Activated CD4-positive, alpha-beta T cell treated with anti-CD3 and anti-CD28 coated beads, Interleukin-2, amount 10 ng/mL, durations not matched to agents 7 days and 5 days (primary cell): ENCODE measurements around the gene RTN4RL2. TPM values are rescaled to one million over a fixed set of nuclear protein-coding genes. Genes with fewer than 3 reads are reported as not detected.

Experiments used
- CTCF ChIA-PET: fragments of 350-600 bp; sonication (Branson Sonifier 250); formaldehyde crosslinking; loops from one replicate; lab custom pipeline; 2021; ENCODE audit warnings: antibody characterized with exemption; lab: Charles Lee
- POLR2A ChIA-PET: fragments of 350-600 bp; sonication (Branson Sonifier 250); formaldehyde crosslinking; loops from one replicate; lab custom pipeline; 2021; ENCODE audit warnings: antibody characterized with exemption; lab: Charles Lee
- DNase-seq: peaks from one replicate; pipeline ENCODE4 v3.0.0-alpha.2; 2020
- H3K27ac Mint-ChIP-seq: one replicate; pipeline ENCODE4 v1.8.0; 2021; ENCODE audit warnings: mild to moderate bottlenecking, moderate library complexity, mixed read lengths
- H3K27me3 Mint-ChIP-seq: one replicate; pipeline ENCODE4 v1.8.0; 2021; ENCODE audit warnings: mixed read lengths
- H3K36me3 Mint-ChIP-seq: one replicate; pipeline ENCODE4 v1.8.0; 2021; ENCODE audit warnings: low read depth, mixed read lengths
- H3K4me1 Mint-ChIP-seq: one replicate; pipeline ENCODE4 v1.8.0; 2021; ENCODE audit warnings: mixed read lengths
- H3K4me3 Mint-ChIP-seq: one replicate; pipeline ENCODE4 v1.8.0; 2021; ENCODE audit warnings: mild to moderate bottlenecking, moderate library complexity, mixed read lengths
- H3K9me3 Mint-ChIP-seq: one replicate; pipeline ENCODE4 v1.8.0; 2021; ENCODE audit warnings: mixed read lengths
- total RNA-seq, 2 experiments: library from RNA; stranded (reverse); gene quantifications; one replicate each; pipeline ENCODE4 v1.2.3, GENCODE V29; 2021

The RTN4RL2 gene
- total RNA-seq, 2 experiments from 2014 or later: 0.35 TPM; not detected in 1

GRCh38 chr11:57458060-57458409, 2.3 kb upstream of the RTN4RL2 start:
- peaks cover 33% of the 10 kb centered on the region for H3K4me1 Mint-ChIP-seq
- H3K9me3 Mint-ChIP-seq: no peaks in the 10 kb centered on the region
- DNase-seq: no peak
- ChIA-PET CTCF (interaction anchor here (0.6 to 3.9 kb wide), 29 partner anchors 14 to 186 kb away, joined by 3 to 30 read pairs (median 4); partner anchors contain the start of genes SLC43A1 and UBE2L6), POLR2A (no interaction called here)
- H3K27ac Mint-ChIP-seq: no peak overlapping the region
- no peaks in the 10 kb centered on the region for H3K36me3 Mint-ChIP-seq
- H3K4me3 Mint-ChIP-seq: no peak overlapping the region
- peaks cover 53% of the 10 kb centered on the region for H3K27me3 Mint-ChIP-seq

DNA sequence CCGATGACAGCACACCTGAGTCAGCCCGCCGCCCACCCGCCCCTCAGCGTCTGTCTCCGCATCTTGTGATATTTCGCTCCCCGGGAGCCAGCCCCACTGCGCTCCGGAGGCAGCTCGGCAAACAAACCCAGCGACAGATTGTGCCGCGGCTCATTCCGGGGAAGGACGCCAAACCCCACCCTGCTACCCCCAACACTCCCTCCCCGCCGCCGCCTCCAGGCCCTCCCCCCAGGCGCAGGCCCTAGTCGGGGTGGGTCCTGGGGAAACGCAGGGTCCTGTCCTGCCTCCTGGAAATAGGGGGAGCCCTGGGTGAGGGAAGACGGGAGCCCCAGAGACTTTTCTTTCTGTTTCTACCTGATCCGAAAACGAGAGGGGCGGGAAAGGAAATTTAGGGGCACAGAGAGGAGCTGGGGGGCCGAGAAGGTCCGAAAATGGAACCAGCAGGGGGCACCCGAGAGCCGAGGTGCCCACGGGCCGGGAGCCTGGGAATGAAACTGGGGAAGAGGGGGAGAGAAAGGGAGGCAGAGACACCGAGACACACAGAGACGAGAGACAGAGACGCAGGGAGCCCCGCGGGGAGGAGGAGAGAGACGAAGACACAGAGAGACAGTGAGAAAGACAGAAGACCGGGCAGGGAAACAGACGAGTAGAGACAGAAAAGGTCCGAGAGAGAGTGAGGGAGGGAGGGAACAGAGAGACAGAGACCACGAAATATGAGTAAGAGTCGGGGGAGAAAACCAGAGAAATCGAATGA, 1.7 kb upstream of the RTN4RL2 start:
- no peaks in the 10 kb centered on the region for H3K36me3 Mint-ChIP-seq
- no peak overlapping the region for H3K27ac Mint-ChIP-seq
- ChIA-PET CTCF (interaction anchor here (0.6 to 3.9 kb wide), 24 partner anchors 13 to 140 kb away, joined by 3 to 30 read pairs (median 4); partner anchors contain the start of gene UBE2L6), POLR2A (no interaction called here)
- no peaks in the 10 kb centered on the region for H3K9me3 Mint-ChIP-seq
- peak; percentile 38 for DNase-seq
- peaks cover 33% of the 10 kb centered on the region for H3K4me1 Mint-ChIP-seq
- H3K27me3 Mint-ChIP-seq: peaks cover 52% of the 10 kb centered on the region
- H3K4me3 Mint-ChIP-seq: peak overlapping the region; percentile 43

DNA sequence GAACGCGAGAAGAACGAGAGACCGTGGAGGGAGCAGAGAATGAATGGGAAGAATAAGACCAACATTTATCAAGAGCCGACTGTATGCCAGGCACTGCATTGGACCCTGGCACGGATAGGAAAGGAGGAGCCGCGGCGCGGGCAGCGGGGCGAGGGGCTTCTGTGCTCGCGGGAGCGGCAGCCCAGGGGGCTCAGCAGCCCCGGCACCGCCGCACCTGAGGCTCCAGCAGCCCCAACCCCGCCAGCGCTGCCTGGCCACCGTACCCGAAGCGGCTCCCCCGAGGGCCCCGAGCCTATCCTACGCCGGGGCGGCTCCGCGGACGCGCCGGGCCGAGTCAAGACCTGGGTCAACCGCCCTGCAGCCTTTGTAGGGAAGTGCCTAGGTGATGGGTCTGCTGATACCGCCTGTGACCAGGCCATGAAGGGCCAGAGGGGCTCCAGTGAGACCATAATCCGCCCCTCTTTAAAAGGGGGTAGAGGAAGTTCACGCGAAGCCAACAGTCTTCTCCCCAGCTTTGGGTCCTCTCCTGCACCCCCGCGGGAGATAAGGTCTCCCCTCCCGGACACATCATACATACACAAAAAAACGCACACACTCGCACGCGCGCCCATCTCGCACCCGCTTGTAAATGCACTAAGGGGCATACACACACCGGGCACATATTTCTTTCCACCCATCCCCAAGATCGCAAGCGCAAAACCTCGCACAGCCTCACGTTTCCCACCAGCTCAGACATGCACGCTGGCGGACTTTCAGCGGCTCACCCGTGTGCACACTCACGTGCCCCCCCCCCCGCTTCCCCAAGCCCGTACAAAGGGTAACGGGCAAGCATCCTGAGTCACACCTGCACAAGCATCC, 935 bp upstream of the RTN4RL2 start:
- no peak overlapping the region for H3K27ac Mint-ChIP-seq
- ChIA-PET CTCF (interaction anchor here (0.6 to 3.9 kb wide), 23 partner anchors 12 to 181 kb away, joined by 3 to 30 read pairs (median 4); partner anchors contain the start of genes SLC43A1 and SLC43A3), POLR2A (interaction anchor here (0.7 kb wide), 1 partner anchor 65 kb away, joined by 3 read pairs; no protein-coding TSS in a partner anchor)
- H3K4me1 Mint-ChIP-seq: peaks cover 33% of the 10 kb centered on the region
- H3K9me3 Mint-ChIP-seq: no peaks in the 10 kb centered on the region
- H3K4me3 Mint-ChIP-seq: peak overlapping the region; percentile 61
- no peaks in the 10 kb centered on the region for H3K36me3 Mint-ChIP-seq
- no peak for DNase-seq
- H3K27me3 Mint-ChIP-seq: peaks cover 52% of the 10 kb centered on the region

DNA sequence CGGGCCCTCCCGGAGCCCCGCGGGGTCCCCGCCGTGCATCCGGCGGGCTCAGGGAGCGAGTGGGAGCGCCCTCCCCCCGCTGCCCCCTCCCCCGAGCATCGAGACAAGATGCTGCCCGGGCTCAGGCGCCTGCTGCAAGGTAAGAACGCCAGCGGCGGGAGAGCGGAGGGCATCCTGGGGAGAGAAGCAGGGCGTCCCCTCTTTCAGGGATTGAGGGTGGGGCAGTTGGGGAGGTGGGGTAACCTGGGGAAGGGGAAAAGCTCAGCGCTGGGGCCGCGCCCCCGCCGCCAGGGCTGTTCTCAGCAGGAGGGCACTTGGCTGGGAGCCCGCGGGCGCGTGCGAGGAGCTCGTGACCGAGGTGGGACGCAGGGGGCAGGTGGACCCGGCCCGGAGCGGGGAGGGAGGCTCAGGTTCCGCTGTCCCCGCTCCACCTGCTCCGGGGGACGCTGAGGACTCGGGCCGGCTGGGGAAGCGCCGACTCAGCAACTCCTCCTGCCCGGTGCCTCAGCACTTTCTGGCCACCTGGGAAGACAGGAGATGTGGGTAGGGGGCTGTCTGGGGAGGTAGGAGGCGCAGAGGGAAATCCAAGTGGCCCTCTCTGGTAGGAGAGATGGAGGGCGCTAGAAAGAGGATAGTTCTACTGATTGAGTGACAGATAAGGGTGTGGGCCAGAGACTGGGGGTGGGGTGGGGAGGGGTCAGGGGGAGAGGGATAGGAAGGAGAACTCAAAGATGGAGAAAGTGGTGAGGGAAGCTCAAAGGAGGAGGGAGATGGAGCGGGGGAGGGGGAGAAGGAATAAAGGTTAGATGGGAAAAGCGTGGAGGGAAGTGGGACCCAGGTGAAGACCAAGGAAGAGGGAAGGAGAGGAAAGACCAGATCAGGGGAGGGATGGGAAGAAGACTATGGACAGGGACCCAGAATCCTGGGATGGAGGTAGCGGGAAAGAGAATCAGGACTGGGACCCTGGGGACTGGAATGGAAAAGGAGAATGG, 726 bp downstream of the RTN4RL2 start:
- DNase-seq: no peak
- Mint-ChIP-seq H3K27ac (no peak overlapping the region), H3K4me3 (no peak overlapping the region), H3K27me3 (peaks cover 50% of the 10 kb centered on the region), H3K4me1 (peaks cover 33% of the 10 kb centered on the region), H3K36me3 (no peaks in the 10 kb centered on the region), H3K9me3 (no peaks in the 10 kb centered on the region)
- ChIA-PET CTCF (interaction anchor here (1.0 to 2.1 kb wide), 13 partner anchors 12 to 180 kb away, joined by 3 to 11 read pairs (median 3); partner anchors contain the start of gene SLC43A1), POLR2A (no interaction called here)

DNA sequence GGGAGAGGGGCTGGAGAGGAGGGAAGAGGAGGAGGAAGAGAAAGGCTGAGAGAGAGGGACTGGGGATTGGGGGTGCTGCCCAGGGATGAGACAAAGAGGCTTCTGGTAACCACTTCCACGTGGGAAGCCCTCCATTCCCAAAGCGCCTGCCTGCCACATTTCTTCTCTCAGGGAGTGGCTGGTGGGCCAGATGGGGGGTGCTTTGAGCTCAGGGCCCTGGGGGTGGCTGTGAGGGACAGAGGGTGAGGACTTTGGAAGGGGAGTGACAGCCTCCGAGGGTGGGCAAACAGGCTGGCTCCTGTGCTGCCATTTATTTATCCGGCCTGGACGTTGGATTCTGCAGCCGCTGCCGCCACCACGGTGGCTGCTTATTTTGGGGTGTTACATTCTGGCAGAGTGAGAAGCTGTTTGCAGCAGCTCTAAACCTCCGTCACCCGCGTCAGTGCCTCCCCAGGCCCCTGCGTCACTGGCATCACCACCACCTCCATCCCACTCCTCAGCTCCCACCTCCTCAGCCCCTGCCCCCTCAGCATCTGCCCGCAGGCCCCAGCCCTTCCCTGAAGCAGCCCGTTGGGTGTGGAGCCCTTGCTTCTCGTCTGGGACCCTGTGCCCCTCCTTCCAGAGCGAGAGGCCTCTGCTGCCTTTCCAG, 1.6 kb downstream of the RTN4RL2 start:
- Mint-ChIP-seq H3K4me1 (peaks cover 33% of the 10 kb centered on the region), H3K27me3 (peaks cover 49% of the 10 kb centered on the region), H3K9me3 (no peaks in the 10 kb centered on the region), H3K4me3 (no peak overlapping the region), H3K36me3 (no peaks in the 10 kb centered on the region), H3K27ac (no peak overlapping the region)
- DNase-seq: no peak
- POLR2A ChIA-PET: no interaction called here
- CTCF ChIA-PET: interaction anchor here (1.3 to 2.1 kb wide), 2 partner anchors 11 to 118 kb away, joined by 3 to 8 read pairs; no protein-coding TSS in a partner anchor

- CTCF ChIA-PET: interaction anchor here (0.8 to 1.6 kb wide), 3 partner anchors 10 to 119 kb away, joined by 3 to 4 read pairs (median 3); no protein-coding TSS in a partner anchor
- no peak overlapping the region for H3K4me3 Mint-ChIP-seq
- H3K36me3 Mint-ChIP-seq: no peaks in the 10 kb centered on the region
- POLR2A ChIA-PET: no interaction called here
- H3K27me3 Mint-ChIP-seq: peaks cover 45% of the 10 kb centered on the region
- no peak overlapping the region for H3K27ac Mint-ChIP-seq
- DNase-seq: no peak
- no peaks in the 10 kb centered on the region for H3K9me3 Mint-ChIP-seq
- peaks cover 29% of the 10 kb centered on the region for H3K4me1 Mint-ChIP-seq
Measured at GRCh38 chr11:57462597-57462996, 2.3 kb downstream of the RTN4RL2 start.

- peaks cover 18% of the 10 kb centered on the region for H3K4me1 Mint-ChIP-seq
- ChIA-PET CTCF (interaction anchor here (1.6 kb wide), 1 partner anchor 9 kb away, joined by 4 read pairs; no protein-coding TSS in a partner anchor), POLR2A (no interaction called here)
Measured at GRCh38 chr11:57463671-57464538, 3.6 kb downstream of the RTN4RL2 start.

DNA sequence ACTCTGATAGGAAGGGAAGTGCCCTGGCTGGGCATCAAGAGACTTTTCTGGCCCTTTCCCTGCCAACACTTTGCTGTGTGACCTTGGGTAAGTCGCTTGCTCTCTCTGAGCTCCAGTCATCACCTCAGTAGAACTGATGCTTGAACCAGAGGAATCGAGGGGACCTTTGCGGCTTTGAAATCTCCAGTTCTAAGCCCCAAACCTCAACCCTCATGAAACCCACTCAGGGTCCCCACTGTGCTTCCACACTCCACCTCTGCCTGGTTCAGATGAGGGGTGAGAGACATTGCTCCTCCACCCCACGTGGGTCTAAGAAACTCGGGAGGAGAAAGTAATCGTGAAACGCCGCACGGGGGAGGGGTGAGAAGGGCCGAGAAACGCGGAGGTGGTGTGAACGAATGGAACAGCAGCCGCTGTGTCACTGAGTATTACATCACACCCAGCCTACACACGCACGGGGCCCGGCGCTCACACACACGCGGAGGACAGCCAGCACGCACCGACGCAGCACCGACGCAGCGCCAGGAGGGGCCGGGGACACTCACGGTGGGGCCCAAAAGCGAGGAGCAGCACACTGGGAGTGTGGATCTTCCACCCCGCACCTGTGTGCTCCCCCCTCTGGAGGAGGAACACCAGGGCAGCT, 4.3 kb downstream of the RTN4RL2 start:
- no peaks in the 10 kb centered on the region for H3K9me3 Mint-ChIP-seq
- H3K4me3 Mint-ChIP-seq: no peak overlapping the region
- CTCF ChIA-PET: no interaction called here
- no peak overlapping the region for H3K27ac Mint-ChIP-seq
- H3K36me3 Mint-ChIP-seq: no peaks in the 10 kb centered on the region
- POLR2A ChIA-PET: no interaction called here
- DNase-seq: no peak
- H3K27me3 Mint-ChIP-seq: peaks cover 30% of the 10 kb centered on the region
- H3K4me1 Mint-ChIP-seq: peaks cover 13% of the 10 kb centered on the region

More at GRCh38 chr11:57463671-57464538, 3.6 kb downstream of the RTN4RL2 start:
- DNase-seq: no peak
- Mint-ChIP-seq H3K4me3 (no peak overlapping the region), H3K27me3 (peaks cover 36% of the 10 kb centered on the region), H3K9me3 (no peaks in the 10 kb centered on the region), H3K27ac (no peak overlapping the region), H3K36me3 (no peaks in the 10 kb centered on the region)

GRCh38 chr11:57466680-57467079, 6.4 kb downstream of the RTN4RL2 start:
- ChIA-PET POLR2A (no interaction called here), CTCF (interaction anchor here (0.9 to 1.5 kb wide), 3 partner anchors 8 to 27 kb away, joined by 3 to 4 read pairs (median 3); no protein-coding TSS in a partner anchor)
- H3K4me1 Mint-ChIP-seq: peaks cover 6% of the 10 kb centered on the region
- H3K4me3 Mint-ChIP-seq: no peak overlapping the region
- H3K36me3 Mint-ChIP-seq: no peaks in the 10 kb centered on the region
- no peak for DNase-seq
- no peaks in the 10 kb centered on the region for H3K9me3 Mint-ChIP-seq
- no peak overlapping the region for H3K27ac Mint-ChIP-seq
- H3K27me3 Mint-ChIP-seq: peaks cover 17% of the 10 kb centered on the region

DNA sequence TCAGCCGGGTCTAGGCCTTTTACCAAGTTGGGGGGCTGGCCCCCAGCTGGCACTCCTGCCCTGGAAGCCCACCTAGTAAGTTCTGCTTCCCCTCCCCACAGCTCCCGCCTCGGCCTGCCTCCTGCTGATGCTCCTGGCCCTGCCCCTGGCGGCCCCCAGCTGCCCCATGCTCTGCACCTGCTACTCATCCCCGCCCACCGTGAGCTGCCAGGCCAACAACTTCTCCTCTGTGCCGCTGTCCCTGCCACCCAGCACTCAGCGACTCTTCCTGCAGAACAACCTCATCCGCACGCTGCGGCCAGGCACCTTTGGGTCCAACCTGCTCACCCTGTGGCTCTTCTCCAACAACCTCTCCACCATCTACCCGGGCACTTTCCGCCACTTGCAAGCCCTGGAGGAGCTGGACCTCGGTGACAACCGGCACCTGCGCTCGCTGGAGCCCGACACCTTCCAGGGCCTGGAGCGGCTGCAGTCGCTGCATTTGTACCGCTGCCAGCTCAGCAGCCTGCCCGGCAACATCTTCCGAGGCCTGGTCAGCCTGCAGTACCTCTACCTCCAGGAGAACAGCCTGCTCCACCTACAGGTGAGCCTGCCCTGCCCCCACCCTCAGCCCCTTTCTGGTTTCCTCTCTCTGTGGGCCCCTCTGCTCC, 7.3 kb downstream of the RTN4RL2 start:
- Mint-ChIP-seq H3K4me3 (no peak overlapping the region), H3K36me3 (no peaks in the 10 kb centered on the region), H3K27ac (no peak overlapping the region), H3K27me3 (peaks cover 9% of the 10 kb centered on the region), H3K9me3 (no peaks in the 10 kb centered on the region), H3K4me1 (peaks cover 4% of the 10 kb centered on the region)
- no peak for DNase-seq
- CTCF ChIA-PET: interaction anchor here (1.0 to 1.1 kb wide), 2 partner anchors 9 to 16 kb away, joined by 3 to 4 read pairs; no protein-coding TSS in a partner anchor
- POLR2A ChIA-PET: no interaction called here
